Esophagus squamous epithelium (tissue), 5 donors: Measurements from ENCODE around the gene CSF2RB. TPM values are rescaled to one million over a fixed set of nuclear protein-coding genes. Genes with fewer than 3 reads are reported as not detected.

Source experiments
- DNase-seq: peaks from one replicate; lab custom pipeline; 2025; lab: John Stamatoyannopoulos, UW
- H3K27ac ChIP-seq, 4 donors: fragments of 200-600 bp; sonication (generic); one replicate each; pipeline ENCODE4 v1.5.1; 2016 to 2019; ENCODE audit warnings: mild to moderate bottlenecking in 1 of 4
- H3K27me3 ChIP-seq, 4 donors: fragments of 200-600 bp; sonication (generic); 1 replicate in 3 of 4; 2 replicates in 1 of 4; pipeline versions ENCODE4 v1.5.1 to v1.6.0; 2017 to 2021; ENCODE audit warnings: antibody characterized with exemption in 1 of 4
- H3K36me3 ChIP-seq, 3 donors: fragments of 200-600 bp; sonication (generic); one replicate each; pipeline ENCODE4 v1.5.1; 2016 to 2019
- H3K4me1 ChIP-seq, 3 donors: fragments of 200-600 bp; sonication (generic); one replicate each; pipeline ENCODE4 v1.5.1; 2017 to 2019
- H3K4me3 ChIP-seq, 4 donors: fragments of 200-600 bp; sonication (generic); 1 replicate in 3 of 4; 2 replicates in 1 of 4; pipeline ENCODE4 v1.5.1; 2016 to 2019; ENCODE audit warnings: mild to moderate bottlenecking in 2 of 4, moderate library complexity in 1 of 4
- H3K9me3 ChIP-seq, 3 donors: fragments of 200-600 bp; sonication (generic); one replicate each; pipeline ENCODE4 v1.5.1; 2016 to 2019
- CTCF ChIP-seq, 6 experiments: fragments of 450-650 bp in 4 of 6; fragments of 200-600 bp in 2 of 6; sonication (generic) in 2 of 6; IDR thresholded peaks; one replicate each; pipeline ENCODE4 v1.5.1; 2016 to 2019; ENCODE audit warnings: antibody characterized with exemption in 6 of 6, mild to moderate bottlenecking in 4 of 6, moderate library complexity in 4 of 6
- POLR2A ChIP-seq, 4 donors: fragments of 450-650 bp; IDR thresholded peaks; one replicate each; pipeline ENCODE4 v1.6.1; 2017; ENCODE audit warnings: antibody characterized with exemption in 4 of 4, mild to moderate bottlenecking in 4 of 4, moderate library complexity in 3 of 4
- WGBS, 2 donors: methylation state at CpG; one replicate each; pipeline ENCODE4 v1.1.5; 2018; 5-methylcytosine and 5-hydroxymethylcytosine counted together
- intact Hi-C: fragments of 100-400 bp; cut with DNase I; formaldehyde crosslinking; loops from one replicate; pipeline ENCODE4 v1.15.0; 2022
- total RNA-seq, 4 donors: library from RNA; depleted of rRNA; stranded (reverse); fragments of >200 nt; gene quantifications; one replicate each; pipeline ENCODE4 v1.1.0, GENCODE V29; 2016
- donor health status: DM: yes; HTN: yes; CAD: no.

The CSF2RB gene
- total RNA-seq, 4 donors from 2014 or later = 1.5 to 6.1 (median 2.9) TPM

- Histone ChIP-seq H3K4me1 (peaks cover 0 to 3% (median under 1%) of the 10 kb centered on the region in 3 donors), H3K27ac (no peak overlapping the region), H3K36me3 (no peaks in the 10 kb centered on the region), H3K4me3 (no peak overlapping the region), H3K27me3 (peaks cover 0 to 20% (median 0%) of the 10 kb centered on the region in 4 donors), H3K9me3 (peaks cover 0 to 21% (median 7%) of the 10 kb centered on the region in 3 donors)
- intact Hi-C loops = no loop called here
- no peak for TF ChIP-seq POLR2A (IDR thresholded peaks at IDR 0.05)
- 77% methylated on average over 7 of the region's 7 CpGs for WGBS, 2 donors
- no peak for DNase-seq
These were observed 33.7 kb upstream of the CSF2RB start for GRCh38 chr22:36879775-36880174.

- 48 to 50% methylated on average over 1 of the region's 1 CpG for WGBS, 2 donors
- no peak overlapping the region for H3K4me3 ChIP-seq
- intact Hi-C loops = no loop called here
- peaks cover 0 to 4% (median 0%) of the 10 kb centered on the region in 3 donors for H3K4me1 ChIP-seq
- no peak for DNase-seq
- H3K36me3 ChIP-seq = no peaks in the 10 kb centered on the region
- H3K27ac ChIP-seq = no peak overlapping the region
- H3K27me3 ChIP-seq = peaks cover 0 to 20% (median 0%) of the 10 kb centered on the region in 4 donors
- TF ChIP-seq CTCF (IDR thresholded peaks at IDR 0.05) = no peak
- H3K9me3 ChIP-seq = peaks cover 0 to 21% (median 7%) of the 10 kb centered on the region in 3 donors
These were observed 31.8 kb upstream of the CSF2RB start for GRCh38 chr22:36881504-36882245.

GRCh38 chr22:36884349-36885158 is 28.9 kb upstream of the CSF2RB start:
- no peak overlapping the region for H3K27ac ChIP-seq
- peaks cover 0 to 4% (median 0%) of the 10 kb centered on the region in 3 donors for H3K4me1 ChIP-seq
- H3K27me3 ChIP-seq = peaks cover 0 to under 1% (median 0%) of the 10 kb centered on the region in 4 donors
- intact Hi-C loops = no loop called here
- no peak for DNase-seq
- no peaks in the 10 kb centered on the region for H3K36me3 ChIP-seq
- 43 to 59% methylated on average over 5 of the region's 5 CpGs for WGBS, 2 donors
- no peak overlapping the region for H3K4me3 ChIP-seq
- TF ChIP-seq CTCF (IDR thresholded peaks at IDR 0.05) = no peak
- TF ChIP-seq POLR2A (IDR thresholded peaks at IDR 0.05) = no peak
- peaks cover 0 to 21% (median 7%) of the 10 kb centered on the region in 3 donors for H3K9me3 ChIP-seq

GRCh38 chr22:36885474-36885873 is 28.0 kb upstream of the CSF2RB start:
- TF ChIP-seq POLR2A (IDR thresholded peaks at IDR 0.05) (no peak), CTCF (IDR thresholded peaks at IDR 0.05) (no peak)
- WGBS, 2 donors = 65 to 85% methylated on average over 7 of the region's 7 CpGs
- H3K4me3 ChIP-seq = no peak overlapping the region
- no peak for DNase-seq
- peaks cover 0 to 4% (median 0%) of the 10 kb centered on the region in 3 donors for H3K4me1 ChIP-seq
- H3K27ac ChIP-seq = no peak overlapping the region
- H3K27me3 ChIP-seq = no peaks in the 10 kb centered on the region
- peaks cover 0 to 21% (median 7%) of the 10 kb centered on the region in 3 donors for H3K9me3 ChIP-seq
- intact Hi-C loops = no loop called here
- H3K36me3 ChIP-seq = no peaks in the 10 kb centered on the region

- intact Hi-C loops = no loop called here
- TF ChIP-seq POLR2A (IDR thresholded peaks at IDR 0.05) (no peak), CTCF (IDR thresholded peaks at IDR 0.05) (no peak)
- 91 to 93% methylated on average over 4 of the region's 4 CpGs for WGBS, 2 donors
- Histone ChIP-seq H3K4me1 (peaks cover 0 to 4% (median 0%) of the 10 kb centered on the region in 3 donors), H3K27me3 (no peaks in the 10 kb centered on the region), H3K36me3 (no peaks in the 10 kb centered on the region), H3K4me3 (no peak overlapping the region), H3K9me3 (peaks cover 0 to 19% (median 7%) of the 10 kb centered on the region in 3 donors), H3K27ac (no peak overlapping the region)
- DNase-seq = no peak
These were observed 27.4 kb upstream of the CSF2RB start for GRCh38 chr22:36886016-36886415.
